IMR-90 (cell line): Measurements from ENCODE around the gene PXDC1. TPM values are rescaled to one million over a fixed set of nuclear protein-coding genes. Genes with fewer than 3 reads are reported as not detected.

Experiments
- ATAC-seq: fragments of 200-7000 bp; cut with Tn5 transposase; 2 replicates; pipeline ENCODE4 v1.9.1; 2020; ENCODE audit warnings: low read depth, mild to moderate bottlenecking, moderate library complexity
- BruUV-seq: library from RNA; stranded (reverse); fragments of 400-500 nt; replicated peaks from 2 replicates; lab custom pipeline; 2021; lab: Mats Ljungman, UMichigan
- CTCF ChIA-PET: fragments of 300-600 bp; formaldehyde crosslinking; extraction: SDS; loops from one replicate; lab custom pipeline; 2021; ENCODE audit warnings: antibody characterized with exemption; lab: Yijun Ruan, JAX
- POLR2A ChIA-PET: fragments of 300-600 bp; sonication (Branson Sonifier 250); formaldehyde crosslinking; loops from one replicate; lab custom pipeline; 2022; ENCODE audit warnings: antibody characterized with exemption; ENCODE audit not compliant: unreplicated experiment; lab: Charles Lee
- DNase-seq: peaks from one replicate; pipeline ENCODE4 v3.0.0; 2013
- H2AFZ ChIP-seq: replicated peaks from 2 replicates; pipeline ENCODE3; 2013; ENCODE audit warnings: low read length, mild to moderate bottlenecking; ENCODE audit not compliant: poor library complexity
- H2AK5ac ChIP-seq: 2 replicates; pipeline ENCODE4 v1.6.1; 2013; ENCODE audit warnings: low read depth, low read length, inconsistent platforms
- H2AK9ac ChIP-seq: replicated peaks from 2 replicates; pipeline ENCODE3; 2013; ENCODE audit warnings: mild to moderate bottlenecking, low read depth, low read length, moderate library complexity; ENCODE audit not compliant: poor library complexity
- H2BK120ac ChIP-seq: 2 replicates; pipeline ENCODE4 v1.6.1; 2013; ENCODE audit warnings: low read depth, low read length, inconsistent platforms
- H2BK15ac ChIP-seq: 3 replicates; pipeline ENCODE4 v1.6.1; 2013; ENCODE audit warnings: low read depth, low read length, inconsistent platforms
- H2BK20ac ChIP-seq: 2 replicates; pipeline ENCODE4 v1.6.1; 2013; ENCODE audit warnings: low read depth, mild to moderate bottlenecking, inconsistent platforms, low read length, moderate library complexity
- H2BK5ac ChIP-seq: 2 replicates; pipeline ENCODE4 v1.6.1; 2013; ENCODE audit warnings: mild to moderate bottlenecking, low read depth, low read length, inconsistent platforms; ENCODE audit not compliant: poor library complexity, severe bottlenecking
- H3K14ac ChIP-seq: replicated peaks from 2 replicates; pipeline ENCODE4 v1.6.1; 2013; ENCODE audit warnings: low read depth, low read length, inconsistent platforms
- H3K18ac ChIP-seq: 2 replicates; pipeline ENCODE4 v1.6.1; 2013; ENCODE audit warnings: low read depth, low read length, control low read depth
- H3K23ac ChIP-seq: 2 replicates; pipeline ENCODE4 v1.6.1; 2013; ENCODE audit warnings: low read depth, low read length, inconsistent platforms
- H3K27ac ChIP-seq: 2 replicates; pipeline ENCODE4 v1.5.1; 2013; ENCODE audit warnings: mild to moderate bottlenecking, control low read depth, low read length; ENCODE audit not compliant: insufficient read depth
- H3K27me3 ChIP-seq: 2 replicates; pipeline ENCODE4 v1.6.1; 2013; ENCODE audit warnings: low read length; ENCODE audit not compliant: control insufficient read depth, insufficient read depth
- H3K36me3 ChIP-seq: 2 replicates; pipeline ENCODE4 v1.6.1; 2013; ENCODE audit warnings: low read length, mixed read lengths; ENCODE audit not compliant: control insufficient read depth, insufficient read depth
- H3K4ac ChIP-seq: 2 replicates; pipeline ENCODE4 v1.6.1; 2013; ENCODE audit warnings: low read depth, low read length, inconsistent platforms
- H3K4me1 ChIP-seq: 2 replicates; pipeline ENCODE4 v1.6.1; 2013; ENCODE audit warnings: low read length, mixed read lengths; ENCODE audit not compliant: control insufficient read depth, insufficient read depth
- H3K4me2 ChIP-seq: 2 replicates; pipeline ENCODE4 v1.6.1; 2013; ENCODE audit warnings: low read depth, mild to moderate bottlenecking, control low read depth, low read length, moderate library complexity
- H3K4me3 ChIP-seq: 2 replicates; pipeline ENCODE4 v1.5.1; 2013; ENCODE audit warnings: low read depth, mild to moderate bottlenecking, control low read depth, low read length, moderate library complexity; ENCODE audit not compliant: insufficient read depth
- H3K56ac ChIP-seq: 2 replicates; pipeline ENCODE4 v1.6.1; 2013; ENCODE audit warnings: low read length, inconsistent platforms; ENCODE audit not compliant: insufficient read depth; ENCODE audit errors: extremely low read depth
- H3K79me1 ChIP-seq, 2 experiments: 2 replicates each; pipeline ENCODE4 v1.6.1; 2013; ENCODE audit warnings: low read length in 2 of 2, inconsistent platforms in 1 of 2, low read depth in 1 of 2
- H3K9ac ChIP-seq: 2 replicates; pipeline ENCODE4 v1.6.1; 2013; ENCODE audit warnings: low read depth, low read length, control low read depth
- H3K9me1 ChIP-seq: 2 replicates; pipeline ENCODE4 v1.6.1; 2013; ENCODE audit warnings: low read length, inconsistent platforms; ENCODE audit not compliant: insufficient read depth
- H3K9me3 ChIP-seq: 2 replicates; pipeline ENCODE4 v1.6.1; 2013; ENCODE audit warnings: low read length; ENCODE audit not compliant: control insufficient read depth, insufficient read depth
- H4K20me1 ChIP-seq: 2 replicates; pipeline ENCODE4 v1.6.1; 2013; ENCODE audit warnings: low read length, inconsistent platforms; ENCODE audit not compliant: insufficient read depth
- H4K5ac ChIP-seq: 2 replicates; pipeline ENCODE4 v1.6.1; 2013; ENCODE audit warnings: mild to moderate bottlenecking, low read depth, low read length, control low read depth
- H4K8ac ChIP-seq, 2 experiments: 2 replicates each; pipeline ENCODE4 v1.6.1; 2013; ENCODE audit warnings: low read depth in 2 of 2, low read length in 2 of 2, control low read depth in 1 of 2, inconsistent platforms in 1 of 2
- H4K91ac ChIP-seq: 2 replicates; pipeline ENCODE4 v1.6.1; 2013; ENCODE audit warnings: low read depth, low read length, inconsistent platforms; ENCODE audit not compliant: insufficient read depth
- CEBPB ChIP-seq: IDR thresholded peaks from 2 replicates; pipeline ENCODE4 v1.6.1; 2012; ENCODE audit warnings: low read depth, low read length, improper control_type of control experiment
- CHD1 ChIP-seq: IDR thresholded peaks from 2 replicates; pipeline ENCODE4 v1.6.1; 2012; ENCODE audit warnings: low read depth, low read length, improper control_type of control experiment
- FOS ChIP-seq: fragments of 150-350 bp; IDR thresholded peaks from 2 replicates; pipeline ENCODE4 v1.6.1; 2016; ENCODE audit warnings: low read depth, low read length
- MAFK ChIP-seq: IDR thresholded peaks from 2 replicates; pipeline ENCODE4 v1.6.1; 2012; ENCODE audit warnings: low read depth, low read length, improper control_type of control experiment
- MAZ ChIP-seq: IDR thresholded peaks from 2 replicates; pipeline ENCODE4 v1.6.1; 2012; ENCODE audit warnings: low read depth, mild to moderate bottlenecking, low read length, improper control_type of control experiment, moderate library complexity, borderline replicate concordance
- MXI1 ChIP-seq: IDR thresholded peaks from 2 replicates; pipeline ENCODE4 v1.6.1; 2012; ENCODE audit warnings: low read depth, mild to moderate bottlenecking, low read length, moderate library complexity, borderline replicate concordance
- NFE2L2 ChIP-seq: fragments of 150-350 bp; IDR thresholded peaks from 2 replicates; pipeline ENCODE4 v1.6.1; 2016; ENCODE audit warnings: low read depth, mild to moderate bottlenecking, low read length
- POLR2A ChIP-seq: IDR thresholded peaks from 2 replicates; pipeline ENCODE4 v1.6.1; 2012; ENCODE audit warnings: mild to moderate bottlenecking, low read depth, low read length
- RAD21 ChIP-seq: IDR thresholded peaks from 2 replicates; pipeline ENCODE4 v1.6.1; 2012; ENCODE audit warnings: low read length, improper control_type of control experiment
- RCOR1 ChIP-seq: IDR thresholded peaks from 2 replicates; pipeline ENCODE4 v1.6.1; 2012; ENCODE audit warnings: mild to moderate bottlenecking, low read length, improper control_type of control experiment; ENCODE audit not compliant: insufficient replicate concordance
- RFX5 ChIP-seq: IDR thresholded peaks from 2 replicates; pipeline ENCODE4 v1.8.0; 2012; ENCODE audit warnings: low read depth, mild to moderate bottlenecking, low read length, moderate library complexity
- SMC3 ChIP-seq: fragments of 150-350 bp; IDR thresholded peaks from 2 replicates; pipeline ENCODE4 v1.6.1; 2016; ENCODE audit warnings: low read depth, mild to moderate bottlenecking, antibody characterized with exemption, low read length, moderate library complexity
- WGBS, 2 experiments: methylation state at CpG; one replicate each; pipeline versions ENCODE4 v1.1.5 to v1.1.7; 2013; ENCODE audit warnings: missing lambda C conversion rate in 2 of 2; ENCODE audit not compliant: insufficient read length in 1 of 2; ENCODE audit errors: extremely low coverage in 2 of 2; 5-methylcytosine and 5-hydroxymethylcytosine counted together
- dilution Hi-C: fragments of 300-500 bp; cut with HindIII; formaldehyde crosslinking; loops from one replicate; pipeline ENCODE4 v1.14.3; 2018; ENCODE audit warnings: low sequenced_read_pairs; ENCODE audit not compliant: unreplicated experiment
- in situ Hi-C: fragments of 300-500 bp; cut with MboI; formaldehyde crosslinking; loops from 3 replicates; pipeline ENCODE4 v1.14.3; 2019; ENCODE audit warnings: low sequenced_read_pairs, inconsistent platforms, mixed read lengths
- intact Hi-C: fragments of 100-400 bp; cut with micrococcal nuclease; formaldehyde crosslinking; loops from 2 replicates; pipeline ENCODE4 v1.10.0; 2022
- polyA plus RNA-seq, 3 experiments: library from polyadenylated mRNA; depleted of rRNA; stranded (reverse); fragments of >200 nt; gene quantifications; 2 replicates each; pipeline ENCODE4 v1.2.3, GENCODE V29; 2012; ENCODE audit warnings: low replicate concordance in 1 of 3
- total RNA-seq: library from RNA; depleted of rRNA; stranded (reverse); fragments of >200 nt; gene quantifications from 2 replicates; pipeline ENCODE4 v1.2.3, GENCODE V29; 2012
- TF ChIP-seq, protein P1 (sequence below): conservative IDR thresholded peaks from 2 replicates; pipeline ENCODE4 v1.5.1; 2012; ENCODE audit warnings: mild to moderate bottlenecking, low read depth, low read length, improper control_type of control experiment
- TF ChIP-seq, protein P2 (sequence below): fragments of 150-350 bp; IDR thresholded peaks from 2 replicates; pipeline ENCODE4 v1.6.1; 2016; ENCODE audit warnings: low read depth, mild to moderate bottlenecking, low read length, moderate library complexity, borderline replicate concordance
- TF ChIP-seq, protein P3 (sequence below): fragments of 150-350 bp; IDR thresholded peaks from 2 replicates; pipeline ENCODE4 v1.6.1; 2017; ENCODE audit warnings: mild to moderate bottlenecking, antibody characterized with exemption, low read length, low read depth

The PXDC1 gene
- total and polyA plus RNA-seq, 2 of the 4 experiments (the other 2 are of a cell fraction), result 63.3 to 72.2 TPM

DNA sequence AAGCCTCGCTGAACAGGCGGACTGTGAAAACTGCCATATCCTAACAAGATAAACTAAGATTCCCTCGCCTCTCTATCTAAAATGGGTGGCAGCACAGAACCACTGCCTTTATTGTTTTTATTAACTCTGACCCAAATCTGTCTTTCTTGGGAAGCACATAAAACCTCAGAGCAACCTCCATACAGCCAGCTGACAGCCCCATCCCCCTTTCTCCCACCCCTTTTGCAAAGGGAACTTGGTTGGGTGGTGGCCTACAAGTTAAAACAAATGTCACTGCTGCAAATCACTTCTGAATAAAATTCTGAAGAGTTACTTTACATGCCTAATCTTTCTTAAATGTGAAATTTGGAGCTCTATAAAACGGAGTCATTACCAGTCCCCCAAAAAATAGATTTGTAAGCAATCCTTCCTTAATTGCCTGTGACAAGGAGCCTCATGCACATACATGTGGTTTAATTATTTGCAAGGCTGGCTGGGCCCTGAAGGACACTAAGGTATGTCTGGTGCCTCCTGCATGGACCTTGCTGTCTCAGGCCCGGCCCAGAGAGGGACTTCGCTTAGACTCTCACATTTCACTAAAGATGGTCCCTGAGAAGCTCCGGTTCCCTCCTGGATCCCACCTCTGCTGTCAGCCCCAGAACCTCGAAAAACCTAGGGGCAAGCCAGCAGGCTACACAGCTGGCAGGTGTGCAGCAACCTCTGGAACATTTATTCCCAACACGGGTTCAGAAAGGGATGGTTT, 21.7 kb downstream of the PXDC1 start:
- POLR2A ChIA-PET, result no interaction called here
- DNase-seq (no peak), ATAC-seq (no peak)
- Histone ChIP-seq H2AK5ac (no peak overlapping the region), H4K5ac (no peak overlapping the region), H2BK120ac (no peak overlapping the region), H4K8ac (no peak overlapping the region), H4K91ac (no peak overlapping the region), H2AK9ac (no peak overlapping the region), H3K79me1 (peaks cover 45 to 100% of the 10 kb centered on the region in 2 experiments), H3K4me3 (no peak overlapping the region), H2BK5ac (no peak overlapping the region), H3K27me3 (no peaks in the 10 kb centered on the region), H3K4me1 (peaks cover 7% of the 10 kb centered on the region), H3K9me3 (no peaks in the 10 kb centered on the region), H3K23ac (no peak overlapping the region), H4K20me1 (peaks cover 99% of the 10 kb centered on the region), H2AFZ (no peak overlapping the region), H3K14ac (no peak overlapping the region), H3K56ac (no peak overlapping the region), H3K9me1 (peaks cover 17% of the 10 kb centered on the region), H2BK15ac (no peak overlapping the region), H3K27ac (no peak overlapping the region), H3K4ac (no peak overlapping the region), H3K4me2 (no peak overlapping the region), H3K36me3 (peaks cover 48% of the 10 kb centered on the region), H3K18ac (no peak overlapping the region), H3K9ac (no peak overlapping the region), H2BK20ac (no peak overlapping the region)
- BruUV-seq, result no TSS peak
- in situ Hi-C loops (loop anchor here (5.0 to 25.0 kb wide), 3 partner anchors 317 to 592 kb away; no protein-coding TSS in a partner anchor), intact Hi-C loops (loop anchor here (5.0 kb wide), 1 partner anchor 732 kb away; the partner anchor contains the start of gene NQO2), dilution Hi-C loops (no loop called here)
- WGBS, 2 experiments, result no CpG with 5 or more reads among the region's 9 CpGs
- TF ChIP-seq POLR2A, result no peak
- no peak for TF ChIP-seq RCOR1
- TF ChIP-seq RAD21, result no peak
- no peak for TF ChIP-seq CEBPB
- no peak for TF ChIP-seq MXI1
- TF ChIP-seq, protein P1, sequence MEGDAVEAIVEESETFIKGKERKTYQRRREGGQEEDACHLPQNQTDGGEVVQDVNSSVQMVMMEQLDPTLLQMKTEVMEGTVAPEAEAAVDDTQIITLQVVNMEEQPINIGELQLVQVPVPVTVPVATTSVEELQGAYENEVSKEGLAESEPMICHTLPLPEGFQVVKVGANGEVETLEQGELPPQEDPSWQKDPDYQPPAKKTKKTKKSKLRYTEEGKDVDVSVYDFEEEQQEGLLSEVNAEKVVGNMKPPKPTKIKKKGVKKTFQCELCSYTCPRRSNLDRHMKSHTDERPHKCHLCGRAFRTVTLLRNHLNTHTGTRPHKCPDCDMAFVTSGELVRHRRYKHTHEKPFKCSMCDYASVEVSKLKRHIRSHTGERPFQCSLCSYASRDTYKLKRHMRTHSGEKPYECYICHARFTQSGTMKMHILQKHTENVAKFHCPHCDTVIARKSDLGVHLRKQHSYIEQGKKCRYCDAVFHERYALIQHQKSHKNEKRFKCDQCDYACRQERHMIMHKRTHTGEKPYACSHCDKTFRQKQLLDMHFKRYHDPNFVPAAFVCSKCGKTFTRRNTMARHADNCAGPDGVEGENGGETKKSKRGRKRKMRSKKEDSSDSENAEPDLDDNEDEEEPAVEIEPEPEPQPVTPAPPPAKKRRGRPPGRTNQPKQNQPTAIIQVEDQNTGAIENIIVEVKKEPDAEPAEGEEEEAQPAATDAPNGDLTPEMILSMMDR, result no peak
- TF ChIP-seq MAFK, result no peak
- TF ChIP-seq FOS, result no peak
- TF ChIP-seq RFX5, result no peak
- TF ChIP-seq, protein P2, sequence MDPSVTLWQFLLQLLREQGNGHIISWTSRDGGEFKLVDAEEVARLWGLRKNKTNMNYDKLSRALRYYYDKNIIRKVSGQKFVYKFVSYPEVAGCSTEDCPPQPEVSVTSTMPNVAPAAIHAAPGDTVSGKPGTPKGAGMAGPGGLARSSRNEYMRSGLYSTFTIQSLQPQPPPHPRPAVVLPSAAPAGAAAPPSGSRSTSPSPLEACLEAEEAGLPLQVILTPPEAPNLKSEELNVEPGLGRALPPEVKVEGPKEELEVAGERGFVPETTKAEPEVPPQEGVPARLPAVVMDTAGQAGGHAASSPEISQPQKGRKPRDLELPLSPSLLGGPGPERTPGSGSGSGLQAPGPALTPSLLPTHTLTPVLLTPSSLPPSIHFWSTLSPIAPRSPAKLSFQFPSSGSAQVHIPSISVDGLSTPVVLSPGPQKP, result no peak
- TF ChIP-seq NFE2L2, result no peak
- TF ChIP-seq SMC3, result no peak
- TF ChIP-seq, protein P3, sequence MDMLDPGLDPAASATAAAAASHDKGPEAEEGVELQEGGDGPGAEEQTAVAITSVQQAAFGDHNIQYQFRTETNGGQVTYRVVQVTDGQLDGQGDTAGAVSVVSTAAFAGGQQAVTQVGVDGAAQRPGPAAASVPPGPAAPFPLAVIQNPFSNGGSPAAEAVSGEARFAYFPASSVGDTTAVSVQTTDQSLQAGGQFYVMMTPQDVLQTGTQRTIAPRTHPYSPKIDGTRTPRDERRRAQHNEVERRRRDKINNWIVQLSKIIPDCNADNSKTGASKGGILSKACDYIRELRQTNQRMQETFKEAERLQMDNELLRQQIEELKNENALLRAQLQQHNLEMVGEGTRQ, result no peak
- TF ChIP-seq CHD1, result no peak
- TF ChIP-seq MAZ, result no peak
- CTCF ChIA-PET, result no interaction called here
